CD14-positive monocyte (primary cell): ENCODE results near the gene BMPER. TPM values are rescaled to one million over a fixed set of nuclear protein-coding genes. Genes with fewer than 3 reads are reported as not detected.

ENCODE experiments used
- DNase-seq, 3 donors: peaks; one replicate each; pipeline ENCODE4 v3.0.0-alpha.2; 2011 to 2022
- H2AFZ ChIP-seq: 2 replicates; pipeline ENCODE4 v1.6.0; 2012; ENCODE audit warnings: mild to moderate bottlenecking, low read depth, low read length, inconsistent platforms; ENCODE audit not compliant: insufficient read depth, poor library complexity, severe bottlenecking
- H3K27ac ChIP-seq, 2 donors: 1 replicate in 1 of 2; 2 replicates in 1 of 2; pipeline ENCODE4 v1.5.1; 2012 to 2013; ENCODE audit warnings: low read length in 2 of 2, control low read depth in 1 of 2, inconsistent platforms in 1 of 2, low read depth in 1 of 2, mild to moderate bottlenecking in 1 of 2
- H3K27me3 ChIP-seq, 2 donors: one replicate each; pipeline versions ENCODE4 v1.6.0 to v1.6.1; 2011 to 2013; ENCODE audit warnings: low read length in 2 of 2; ENCODE audit not compliant: control insufficient read depth in 2 of 2, insufficient read depth in 2 of 2
- H3K36me3 ChIP-seq, 2 donors: replicated peaks in 1 of 2; 1 replicate in 1 of 2; 2 replicates in 1 of 2; pipeline versions ENCODE4 v1.5.1 to v1.6.1; 2012 to 2013; ENCODE audit warnings: low read length in 2 of 2, control low read depth in 1 of 2, inconsistent platforms in 1 of 2, mild to moderate bottlenecking in 1 of 2; ENCODE audit not compliant: insufficient read depth in 2 of 2, control insufficient read depth in 1 of 2
- H3K4me1 ChIP-seq, 2 donors: 1 replicate in 1 of 2; 2 replicates in 1 of 2; pipeline versions ENCODE4 v1.5.1 to v1.6.1; 2012 to 2013; ENCODE audit warnings: low read length in 2 of 2, control low read depth in 1 of 2, inconsistent platforms in 1 of 2, mild to moderate bottlenecking in 1 of 2, moderate library complexity in 1 of 2; ENCODE audit not compliant: insufficient read depth in 2 of 2, control insufficient read depth in 1 of 2
- H3K4me2 ChIP-seq: replicated peaks from 2 replicates; pipeline ENCODE3; 2012; ENCODE audit warnings: low read length, moderate library complexity, mild to moderate bottlenecking; ENCODE audit not compliant: poor library complexity, severe bottlenecking; ENCODE audit errors: extremely low read depth
- H3K4me3 ChIP-seq, 3 experiments: fragments of 200-600 bp in 1 of 3; sonication (generic) in 1 of 3; replicated peaks in 1 of 3; 1 replicate in 2 of 3; 2 replicates in 1 of 3; pipeline ENCODE4 v1.5.1; 2011 to 2013; ENCODE audit warnings: low read length in 3 of 3, mild to moderate bottlenecking in 3 of 3, control low read depth in 2 of 3, low read depth in 2 of 3, inconsistent platforms in 1 of 3, moderate library complexity in 1 of 3
- H3K79me2 ChIP-seq: 2 replicates; pipeline ENCODE4 v1.6.0; 2012; ENCODE audit warnings: mild to moderate bottlenecking, control low read depth, inconsistent platforms, low read length, moderate library complexity; ENCODE audit not compliant: insufficient read depth
- H3K9ac ChIP-seq: 2 replicates; pipeline ENCODE4 v1.6.0; 2017; ENCODE audit warnings: low read length, mild to moderate bottlenecking; ENCODE audit not compliant: insufficient read depth, poor library complexity, severe bottlenecking
- H3K9me3 ChIP-seq, 2 donors: replicated peaks in 1 of 2; 1 replicate in 1 of 2; 2 replicates in 1 of 2; pipeline versions ENCODE4 v1.5.1 to v1.6.1; 2012 to 2013; ENCODE audit warnings: low read length in 2 of 2, control low read depth in 1 of 2; ENCODE audit not compliant: control insufficient read depth in 1 of 2, insufficient read depth in 1 of 2
- H4K20me1 ChIP-seq: 2 replicates; pipeline ENCODE4 v1.6.0; 2012; ENCODE audit warnings: mild to moderate bottlenecking, low read length, control low read depth, moderate library complexity; ENCODE audit not compliant: insufficient read depth
- H3K27ac Mint-ChIP-seq, 7 donors: one replicate each; pipeline ENCODE4 v1.8.0; 2020; ENCODE audit warnings: mild to moderate bottlenecking in 7 of 7, mixed read lengths in 7 of 7, moderate library complexity in 6 of 7, inconsistent platforms in 2 of 7
- H3K27me3 Mint-ChIP-seq, 3 donors: one replicate each; pipeline ENCODE4 v1.8.0; 2021 to 2022; ENCODE audit warnings: low read depth in 3 of 3, mild to moderate bottlenecking in 3 of 3, mixed read lengths in 3 of 3, moderate library complexity in 3 of 3, inconsistent platforms in 1 of 3
- H3K36me3 Mint-ChIP-seq, 2 donors: one replicate each; pipeline ENCODE4 v1.8.0; 2020; ENCODE audit warnings: mixed read lengths in 2 of 2, inconsistent platforms in 1 of 2, mild to moderate bottlenecking in 1 of 2
- H3K4me1 Mint-ChIP-seq: one replicate; pipeline ENCODE4 v1.8.0; 2020; ENCODE audit warnings: mild to moderate bottlenecking, mixed read lengths
- H3K4me3 Mint-ChIP-seq, 2 donors: one replicate each; pipeline ENCODE4 v1.8.0; 2020; ENCODE audit warnings: mild to moderate bottlenecking in 2 of 2, mixed read lengths in 2 of 2, moderate library complexity in 1 of 2
- H3K9me3 Mint-ChIP-seq, 7 donors: one replicate each; pipeline ENCODE4 v1.8.0; 2020 to 2022; ENCODE audit warnings: mixed read lengths in 7 of 7, mild to moderate bottlenecking in 6 of 7, moderate library complexity in 6 of 7, inconsistent platforms in 2 of 7
- CTCF ChIP-seq: fragments of 200-600 bp; IDR thresholded peaks from one replicate; pipeline ENCODE4 v1.8.0; 2022; ENCODE audit warnings: antibody characterized with exemption, mild to moderate bottlenecking
- WGBS: methylation state at CpG from one replicate; pipeline ENCODE4 v1.1.5; 2013; ENCODE audit warnings: missing lambda C conversion rate; ENCODE audit not compliant: insufficient coverage; 5-methylcytosine and 5-hydroxymethylcytosine counted together
- intact Hi-C, 2 donors: fragments of 100-400 bp; cut with micrococcal nuclease; formaldehyde crosslinking; loops; one replicate each; pipeline versions ENCODE4 v1.15.0 to v1.15.1; 2023
- polyA plus RNA-seq, 3 donors: library from polyadenylated mRNA; depleted of rRNA in 1 of 3; unstranded in 2 of 3; stranded (reverse) in 1 of 3; fragments of 300-500 nt in 2 of 3; fragments of >200 nt in 1 of 3; fragmentation: Illumina TruSeq in 2 of 3; gene quantifications; 1 replicate in 2 of 3; 2 replicates in 1 of 3; pipeline ENCODE4 v1.2.3, GENCODE V29; 2012 to 2021

The BMPER gene
- polyA plus RNA-seq, 3 donors, result not detected

GRCh38 chr7:34036972-34037792, 131.8 kb downstream of the BMPER start:
- H3K9me3 ChIP-seq, result peaks cover 0 to 3% of the 10 kb centered on the region in 2 donors
- H3K4me1 Mint-ChIP-seq, result no peaks in the 10 kb centered on the region
- H2AFZ ChIP-seq, result no peak overlapping the region
- H3K9me3 Mint-ChIP-seq, result peaks cover 0 to 3% (median 2%) of the 10 kb centered on the region in 7 donors
- no peaks in the 10 kb centered on the region for H3K27me3 ChIP-seq
- TF ChIP-seq CTCF, result no peak
- H3K79me2 ChIP-seq, result no peaks in the 10 kb centered on the region
- no peak overlapping the region for H3K27ac ChIP-seq
- H3K27ac Mint-ChIP-seq, result no peak overlapping the region
- H3K36me3 Mint-ChIP-seq, result no peaks in the 10 kb centered on the region
- no peak for DNase-seq
- H3K4me2 ChIP-seq, result no peak overlapping the region
- no peaks in the 10 kb centered on the region for H4K20me1 ChIP-seq
- H3K4me3 ChIP-seq, result no peak overlapping the region
- no peaks in the 10 kb centered on the region for H3K4me1 ChIP-seq
- no peak overlapping the region for H3K4me3 Mint-ChIP-seq
- no peak overlapping the region for H3K9ac ChIP-seq
- H3K27me3 Mint-ChIP-seq, result peaks cover 0 to 2% (median 1%) of the 10 kb centered on the region in 3 donors
- no peaks in the 10 kb centered on the region for H3K36me3 ChIP-seq
- intact Hi-C loops, result no loop called here
- WGBS, result 92% methylated on average over 4 of the region's 10 CpGs

- Mint-ChIP-seq H3K4me3 (no peak overlapping the region), H3K27me3 (peaks cover 0 to 2% (median 1%) of the 10 kb centered on the region in 3 donors), H3K4me1 (no peaks in the 10 kb centered on the region), H3K27ac (no peak overlapping the region), H3K36me3 (no peaks in the 10 kb centered on the region), H3K9me3 (peaks cover 0 to 3% (median 2%) of the 10 kb centered on the region in 7 donors)
- TF ChIP-seq CTCF, result no peak
- Histone ChIP-seq H3K4me3 (no peak overlapping the region), H4K20me1 (no peaks in the 10 kb centered on the region), H3K27ac (no peak overlapping the region), H3K36me3 (no peaks in the 10 kb centered on the region), H3K9me3 (peaks cover 0 to 3% of the 10 kb centered on the region in 2 donors), H3K4me1 (no peaks in the 10 kb centered on the region), H2AFZ (no peak overlapping the region), H3K4me2 (no peak overlapping the region), H3K27me3 (no peaks in the 10 kb centered on the region), H3K79me2 (no peaks in the 10 kb centered on the region), H3K9ac (no peak overlapping the region)
- DNase-seq, result no peak
- intact Hi-C loops, result no loop called here
- 95% methylated on average over 2 of the region's 3 CpGs for WGBS
Observed at GRCh38 chr7:34038816-34039470, 133.6 kb downstream of the BMPER start.
